ENCODE data around the gene PLEKHB1. TPM values are rescaled to one million over a fixed set of nuclear protein-coding genes. Genes with fewer than 3 reads are reported as not detected.
A peak's percentile ranks its signal among the peaks of the same experiment; 100 is the strongest.

PLEKHB1 gene, protein sequence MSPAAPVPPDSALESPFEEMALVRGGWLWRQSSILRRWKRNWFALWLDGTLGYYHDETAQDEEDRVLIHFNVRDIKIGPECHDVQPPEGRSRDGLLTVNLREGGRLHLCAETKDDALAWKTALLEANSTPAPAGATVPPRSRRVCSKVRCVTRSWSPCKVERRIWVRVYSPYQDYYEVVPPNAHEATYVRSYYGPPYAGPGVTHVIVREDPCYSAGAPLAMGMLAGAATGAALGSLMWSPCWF
- total RNA-seq (10 to 100 TPM; 26.5 to 33.8 TPM), total RNA-seq (13.7 to 14.9 reads per million in 2 donors)

DNA sequence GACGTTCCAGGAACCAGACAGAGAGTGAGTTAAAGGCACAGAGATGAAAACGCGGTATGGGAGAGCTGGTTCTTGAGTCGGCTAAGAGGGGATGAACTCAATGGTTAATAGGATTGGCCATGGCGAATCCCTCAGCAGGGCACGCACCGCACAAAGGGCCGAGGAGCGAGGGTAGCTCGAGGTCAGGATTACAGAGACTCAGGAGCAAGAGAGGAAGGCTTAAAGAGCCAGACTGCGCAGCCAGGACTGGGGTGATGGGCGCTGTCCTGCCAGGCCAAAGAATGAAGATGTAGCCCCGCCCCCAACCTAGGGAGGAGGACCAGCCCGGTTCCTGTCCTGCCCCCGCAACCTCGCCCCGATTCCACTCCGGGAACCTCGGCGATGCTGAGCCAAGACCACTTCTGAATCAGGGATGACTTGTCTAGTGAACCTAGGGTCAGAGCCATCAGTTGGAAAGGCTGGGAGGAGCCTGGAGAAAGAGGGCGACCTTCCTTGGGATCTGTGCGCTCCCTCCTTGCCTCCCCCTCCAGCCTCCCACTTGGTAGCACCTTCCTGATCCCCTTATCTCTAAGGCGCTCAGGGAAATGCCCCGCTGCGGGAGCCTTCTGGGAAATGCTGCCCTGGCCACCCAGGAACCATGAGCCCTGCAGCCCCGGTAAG, at the start of gene PLEKHB1:
Gene PLEKHB1, plus strand, starts transcription at position 610 of the 660 bp plus-strand sequence. Its CDS starts 28 bp downstream, at position 638.
- H3K4me1 Mint-ChIP-seq = peaks cover 23% of the 10 kb centered on the region
- H3K27me3 Mint-ChIP-seq = no peaks in the 10 kb centered on the region
- peak within 1 kb of the TSS; percentile 89 for H3K4me3 Mint-ChIP-seq
- no peak within 1 kb of the TSS for H3K27ac Mint-ChIP-seq
- DNase-seq = no peak
- H3K9me3 ChIP-seq (ENCODE audit: control insufficient read depth, low read length, poor library complexity, severe bottlenecking) = no peaks in the 10 kb centered on the region
- H3K36me3 Mint-ChIP-seq (ENCODE audit: low read depth) = no peaks in the 10 kb centered on the region
- ATAC-seq = no peak

DNA sequence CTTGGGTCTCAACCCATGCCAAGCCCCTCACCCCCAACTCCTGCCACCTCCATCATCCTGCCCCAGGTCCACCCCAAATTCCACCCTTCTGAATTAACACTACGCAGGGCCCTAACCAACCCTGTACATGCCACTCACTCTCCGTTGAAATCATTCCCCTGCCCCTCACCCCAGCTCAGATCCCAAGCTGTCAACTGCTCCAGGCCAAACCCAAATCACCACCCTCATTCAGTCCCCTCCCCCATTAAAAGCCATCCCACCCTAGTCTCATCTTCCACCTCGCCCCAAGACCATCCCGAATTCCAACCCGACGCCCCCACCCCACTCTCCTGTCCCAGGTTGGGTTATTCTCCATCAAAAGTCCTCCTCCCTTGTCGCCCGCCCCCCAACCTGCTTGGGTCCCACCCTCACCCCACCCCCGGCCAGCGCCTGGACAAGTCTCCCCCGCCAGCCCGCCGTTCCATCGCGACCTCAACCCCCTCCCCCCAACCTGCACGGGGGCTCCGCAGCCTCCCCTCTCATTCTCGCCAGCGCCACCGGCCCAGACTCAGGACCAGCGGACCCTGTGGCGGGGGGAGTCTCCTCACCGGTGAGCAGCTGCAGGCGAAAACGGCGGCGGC, 48.9 kb upstream of the PLEKHB1 start:
- peak overlapping the region; percentile 39 for H3K27ac Mint-ChIP-seq
- H3K36me3 Mint-ChIP-seq (ENCODE audit: low read depth) = no peaks in the 10 kb centered on the region
- peaks cover 29% of the 10 kb centered on the region for H3K4me1 Mint-ChIP-seq
- peak overlapping the region; percentile 89 for H3K4me3 Mint-ChIP-seq
- no peak for ATAC-seq
- no peaks in the 10 kb centered on the region for H3K9me3 ChIP-seq (ENCODE audit: control insufficient read depth, low read length, poor library complexity, severe bottlenecking)
- no peaks in the 10 kb centered on the region for H3K27me3 Mint-ChIP-seq
- no peak for DNase-seq

DNA sequence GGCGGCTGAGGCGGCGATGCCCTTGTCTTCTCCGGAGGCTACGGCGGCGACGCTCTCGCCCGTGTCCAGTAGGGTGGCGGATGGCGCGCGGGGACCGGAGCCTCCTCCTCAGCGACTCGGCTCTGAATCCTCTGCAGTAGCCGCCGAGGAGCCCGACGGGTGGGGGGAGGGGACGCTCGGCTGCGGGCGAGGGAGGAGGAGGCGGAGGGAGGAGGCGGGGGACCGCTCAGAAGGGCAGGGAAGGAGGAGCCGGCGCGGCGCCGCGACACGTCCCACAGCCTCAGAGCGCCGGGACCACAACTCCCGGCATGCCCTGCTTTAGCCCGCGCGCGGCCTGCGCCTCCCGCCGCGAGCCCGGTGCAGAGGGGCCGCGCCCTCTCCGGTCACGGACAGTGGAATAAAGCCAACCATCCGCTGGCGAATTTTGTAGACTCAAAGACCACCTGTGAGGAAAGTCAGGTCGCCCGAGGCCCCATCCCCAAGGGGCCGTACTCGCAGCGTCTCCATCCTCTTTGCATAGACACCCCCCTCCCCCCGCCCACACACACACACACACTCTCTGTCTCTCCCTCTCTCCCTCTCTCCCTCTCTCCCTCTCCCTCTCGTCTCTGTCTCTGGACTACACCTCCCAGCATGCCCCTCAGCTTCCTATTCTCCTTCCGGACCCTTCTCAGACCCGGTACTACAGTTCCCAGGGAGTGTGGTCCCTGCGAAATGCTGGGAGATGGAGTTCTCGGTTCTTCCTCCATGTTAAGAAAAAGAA, 48.2 kb upstream of the PLEKHB1 start, which contains the start of gene FAM168A:
Gene FAM168A, minus strand, starts transcription at position 157 of the 763 bp plus-strand sequence. CDS start 129,638 bp downstream, outside the sequence.
- no peaks in the 10 kb centered on the region for H3K9me3 ChIP-seq (ENCODE audit: control insufficient read depth, low read length, poor library complexity, severe bottlenecking)
- peak within 1 kb of the TSS; percentile 91 for H3K27ac Mint-ChIP-seq
- peaks cover 29% of the 10 kb centered on the region for H3K4me1 Mint-ChIP-seq
- ATAC-seq = peak; percentile 93
- peak within 1 kb of the TSS; percentile 89 for H3K4me3 Mint-ChIP-seq
- H3K27me3 Mint-ChIP-seq = no peaks in the 10 kb centered on the region
- no peaks in the 10 kb centered on the region for H3K36me3 Mint-ChIP-seq (ENCODE audit: low read depth)
- peak; percentile 81 to 93 (median 93) for DNase-seq

DNA sequence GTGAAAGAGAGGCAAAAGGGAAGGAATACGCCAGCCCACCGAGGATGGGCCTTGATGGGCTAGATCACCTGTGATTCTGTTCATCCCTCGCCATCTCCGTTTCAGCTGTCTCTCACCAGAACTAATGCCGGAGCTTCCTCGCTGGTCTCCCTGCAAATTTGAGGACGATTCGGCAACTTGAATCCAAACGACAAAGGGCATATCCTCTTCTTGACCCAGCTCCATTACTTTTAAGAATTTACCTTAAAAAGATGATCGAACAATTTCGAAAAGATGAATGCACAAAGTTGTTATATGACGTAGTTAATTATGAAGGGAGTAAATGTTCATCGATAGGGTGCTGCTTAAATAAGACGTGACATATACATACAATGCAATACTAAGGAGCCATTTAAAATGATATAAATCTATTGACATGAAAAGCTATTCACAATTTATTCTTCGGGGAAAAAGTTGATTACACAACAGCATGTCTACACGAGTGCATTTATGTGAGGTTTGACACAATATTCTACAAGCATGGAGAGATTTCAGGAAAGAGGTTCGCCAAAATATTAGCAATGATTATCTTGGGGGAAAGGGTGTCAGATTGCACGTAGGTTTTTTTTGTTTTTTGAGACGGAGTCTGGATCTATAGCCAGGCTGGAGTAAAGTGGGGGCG, 47.5 kb upstream of the PLEKHB1 start:
- no peak for ATAC-seq
- Mint-ChIP-seq H3K36me3 (ENCODE audit: low read depth) (no peaks in the 10 kb centered on the region), H3K27me3 (peaks cover 4% of the 10 kb centered on the region), H3K4me1 (peaks cover 29% of the 10 kb centered on the region), H3K27ac (peak overlapping the region; percentile 91), H3K4me3 (peak overlapping the region; percentile 89)
- no peak for DNase-seq
- no peaks in the 10 kb centered on the region for H3K9me3 ChIP-seq (ENCODE audit: control insufficient read depth, low read length, poor library complexity, severe bottlenecking)

DNA sequence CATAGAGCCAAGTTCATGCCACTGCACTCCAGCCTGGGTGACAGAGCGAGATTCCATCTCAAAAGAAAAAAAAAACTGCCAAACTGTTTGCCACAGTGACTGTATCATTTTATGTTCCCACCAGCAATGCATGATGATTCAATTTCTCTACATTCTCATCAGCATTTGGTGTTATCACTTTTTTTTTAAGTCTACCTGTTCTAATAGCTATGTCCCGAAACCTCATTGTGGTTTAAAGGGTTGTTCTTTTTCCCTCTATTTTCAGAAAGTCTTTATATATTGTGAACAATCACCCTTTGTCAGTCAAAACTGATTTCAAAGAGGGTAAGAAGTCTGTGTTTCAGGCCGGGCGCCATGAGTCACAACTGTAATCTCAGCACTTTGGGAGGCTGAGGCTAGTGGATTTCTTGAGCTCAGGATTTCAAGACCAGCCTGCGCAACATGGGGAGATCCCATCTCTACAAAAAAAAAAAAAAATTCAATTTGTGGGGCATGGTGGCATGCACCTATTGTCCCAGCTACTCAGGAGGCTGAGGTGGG, 33.7 kb upstream of the PLEKHB1 start:
- DNase-seq = no peak
- ATAC-seq = no peak
- no peaks in the 10 kb centered on the region for H3K9me3 ChIP-seq (ENCODE audit: control insufficient read depth, low read length, poor library complexity, severe bottlenecking)
- no peak overlapping the region for H3K4me3 Mint-ChIP-seq
- H3K4me1 Mint-ChIP-seq = peaks cover 4% of the 10 kb centered on the region
- H3K36me3 Mint-ChIP-seq (ENCODE audit: low read depth) = peaks cover 4% of the 10 kb centered on the region
- peaks cover 13% of the 10 kb centered on the region for H3K27me3 Mint-ChIP-seq
- H3K27ac Mint-ChIP-seq = no peak overlapping the region

DNA sequence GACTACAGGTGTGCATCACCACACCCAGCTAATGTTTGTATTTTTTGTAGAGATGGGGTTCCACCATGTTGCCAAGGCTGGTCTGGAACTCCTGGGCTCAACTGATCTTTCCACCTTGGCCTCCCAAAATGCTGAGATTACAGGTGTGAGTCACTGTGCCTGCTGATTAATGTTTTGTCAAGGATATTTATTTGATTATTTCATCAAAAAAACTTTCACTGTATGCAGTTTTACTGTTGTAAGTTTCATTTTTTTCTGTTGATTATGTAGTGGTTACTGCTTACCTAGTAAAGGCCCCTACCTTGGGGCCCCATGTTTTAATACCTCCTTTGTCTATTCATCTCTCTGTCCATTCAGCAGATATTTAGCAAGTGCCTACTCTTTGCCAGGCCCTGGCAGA, 31.8 kb upstream of the PLEKHB1 start:
- no peaks in the 10 kb centered on the region for H3K9me3 ChIP-seq (ENCODE audit: control insufficient read depth, low read length, poor library complexity, severe bottlenecking)
- Mint-ChIP-seq H3K27ac (peak overlapping the region; percentile 54), H3K4me1 (peaks cover 4% of the 10 kb centered on the region), H3K27me3 (peaks cover 10% of the 10 kb centered on the region), H3K36me3 (ENCODE audit: low read depth) (peaks cover 4% of the 10 kb centered on the region), H3K4me3 (no peak overlapping the region)
- ATAC-seq = no peak
- DNase-seq = no peak

DNA sequence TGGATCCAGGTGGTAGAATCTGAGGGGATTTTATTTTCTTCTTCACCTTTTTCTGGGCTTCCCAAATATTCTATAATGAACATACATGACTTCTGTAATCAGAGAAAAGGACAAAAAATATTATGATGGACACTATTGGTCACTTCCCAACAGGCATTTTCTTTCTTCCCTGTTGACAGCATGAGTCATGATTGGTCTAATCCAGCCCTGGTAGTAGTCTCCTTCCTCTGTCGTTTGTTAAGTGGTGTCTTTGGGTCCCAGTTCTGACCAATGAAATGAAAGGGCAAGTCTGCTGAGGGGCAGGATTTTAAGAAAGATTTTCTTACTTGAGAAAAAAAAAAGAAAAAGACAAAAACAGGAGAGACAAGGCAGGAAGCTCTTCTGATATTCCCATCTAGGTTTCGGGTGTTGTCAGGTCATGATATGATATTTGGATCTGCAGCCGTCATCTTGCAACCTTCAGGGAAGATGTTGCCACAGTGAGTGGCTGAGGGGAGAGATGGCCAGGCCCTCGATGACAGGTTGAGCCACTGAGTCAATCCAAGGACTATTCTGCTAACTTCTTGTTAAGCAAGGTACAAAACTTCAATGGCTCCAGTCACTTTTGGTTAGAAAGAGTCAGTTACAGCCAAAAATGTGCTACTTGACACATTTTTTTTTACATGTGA, 23.3 kb upstream of the PLEKHB1 start:
- no peak overlapping the region for H3K4me3 Mint-ChIP-seq
- no peak for ATAC-seq
- peaks cover 3% of the 10 kb centered on the region for H3K4me1 Mint-ChIP-seq
- H3K27ac Mint-ChIP-seq = no peak overlapping the region
- H3K36me3 Mint-ChIP-seq (ENCODE audit: low read depth) = no peaks in the 10 kb centered on the region
- no peaks in the 10 kb centered on the region for H3K9me3 ChIP-seq (ENCODE audit: control insufficient read depth, low read length, poor library complexity, severe bottlenecking)
- no peak for DNase-seq
- H3K27me3 Mint-ChIP-seq = peaks cover 33% of the 10 kb centered on the region

DNA sequence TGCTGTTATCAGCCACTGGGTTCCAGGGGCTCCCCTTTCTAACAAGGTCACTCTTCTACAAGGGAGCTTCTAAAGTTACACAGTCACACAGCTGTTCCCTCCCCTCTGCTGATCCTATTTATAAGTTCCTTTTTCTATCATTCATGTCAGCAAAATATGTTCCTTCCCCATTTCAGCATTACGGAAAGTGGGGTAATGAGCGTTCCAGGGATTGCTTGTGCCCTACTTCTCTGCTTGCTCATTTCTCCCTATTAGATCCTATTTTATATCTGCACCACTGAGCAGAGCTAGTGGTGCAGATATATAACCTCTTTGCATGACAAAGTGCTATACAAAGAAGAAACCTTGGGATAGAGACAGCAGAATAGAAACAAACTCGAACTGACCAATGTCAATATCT, 22.7 kb upstream of the PLEKHB1 start:
- DNase-seq = no peak
- no peak overlapping the region for H3K4me3 Mint-ChIP-seq
- H3K4me1 Mint-ChIP-seq = peaks cover 3% of the 10 kb centered on the region
- H3K36me3 Mint-ChIP-seq (ENCODE audit: low read depth) = no peaks in the 10 kb centered on the region
- peaks cover 33% of the 10 kb centered on the region for H3K27me3 Mint-ChIP-seq
- no peaks in the 10 kb centered on the region for H3K9me3 ChIP-seq (ENCODE audit: control insufficient read depth, low read length, poor library complexity, severe bottlenecking)
- ATAC-seq = no peak
- no peak overlapping the region for H3K27ac Mint-ChIP-seq

DNA sequence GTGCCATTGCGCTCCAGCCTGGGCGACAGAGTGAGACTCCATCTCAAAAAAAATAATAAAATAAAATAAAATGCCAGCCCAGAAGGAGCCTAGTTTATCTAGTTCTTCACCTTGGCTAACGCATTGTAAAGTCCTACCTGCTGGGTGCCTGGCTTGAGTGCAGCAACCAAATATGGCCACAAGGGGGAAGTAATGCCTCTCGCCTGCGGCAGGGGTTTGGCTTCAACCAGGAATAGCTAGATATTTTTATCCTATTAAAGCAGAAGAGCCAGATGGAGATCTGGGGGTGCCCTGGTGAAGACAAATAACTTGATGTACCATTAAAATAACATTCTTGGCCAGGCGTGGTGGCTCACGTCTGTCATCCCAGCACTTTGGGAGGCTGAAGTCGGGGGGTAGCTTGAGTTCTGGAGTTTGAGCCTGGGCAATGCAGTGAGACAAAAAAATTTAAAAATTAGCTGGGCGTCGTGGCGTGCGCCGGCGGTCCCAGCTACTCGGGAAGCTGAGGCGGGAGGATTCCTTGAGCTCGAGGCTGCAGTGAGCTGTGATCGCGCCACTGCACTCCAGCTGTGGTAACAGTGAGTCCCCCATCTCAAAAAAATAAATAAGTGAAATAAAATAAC, 20.6 kb upstream of the PLEKHB1 start:
- H3K9me3 ChIP-seq (ENCODE audit: control insufficient read depth, low read length, poor library complexity, severe bottlenecking) = no peaks in the 10 kb centered on the region
- H3K27me3 Mint-ChIP-seq = peaks cover 28% of the 10 kb centered on the region
- no peaks in the 10 kb centered on the region for H3K36me3 Mint-ChIP-seq (ENCODE audit: low read depth)
- no peak overlapping the region for H3K4me3 Mint-ChIP-seq
- H3K27ac Mint-ChIP-seq = no peak overlapping the region
- peaks cover 3% of the 10 kb centered on the region for H3K4me1 Mint-ChIP-seq
- DNase-seq (peak; percentile 44 to 59 (median 50)), ATAC-seq (peak; percentile 92)

DNA sequence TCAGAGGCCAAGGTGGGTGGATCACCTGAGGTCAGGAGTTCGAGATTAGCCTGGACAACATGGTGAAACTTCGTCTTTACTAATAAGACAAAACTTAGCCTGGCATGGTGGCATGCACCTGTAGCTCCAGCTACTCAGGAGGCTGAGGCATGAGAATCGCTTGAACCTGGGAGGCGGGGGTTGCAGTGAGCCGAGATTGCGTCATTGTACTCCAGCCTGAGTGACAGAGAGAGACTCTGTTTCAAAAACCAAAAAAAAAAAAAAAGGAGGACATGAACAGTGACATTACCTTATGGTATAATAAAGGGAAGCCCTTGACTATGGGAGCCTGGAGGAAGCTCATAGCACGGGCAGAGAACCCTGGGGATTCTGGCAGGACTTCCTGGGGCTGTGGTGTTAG, 16.5 kb upstream of the PLEKHB1 start:
- ATAC-seq (no peak), DNase-seq (no peak)
- H3K27ac Mint-ChIP-seq = no peak overlapping the region
- H3K9me3 ChIP-seq (ENCODE audit: control insufficient read depth, low read length, poor library complexity, severe bottlenecking) = no peaks in the 10 kb centered on the region
- H3K36me3 Mint-ChIP-seq (ENCODE audit: low read depth) = no peaks in the 10 kb centered on the region
- peaks cover 3% of the 10 kb centered on the region for H3K27me3 Mint-ChIP-seq
- H3K4me3 Mint-ChIP-seq = no peak overlapping the region
- H3K4me1 Mint-ChIP-seq = peaks cover 5% of the 10 kb centered on the region

DNA sequence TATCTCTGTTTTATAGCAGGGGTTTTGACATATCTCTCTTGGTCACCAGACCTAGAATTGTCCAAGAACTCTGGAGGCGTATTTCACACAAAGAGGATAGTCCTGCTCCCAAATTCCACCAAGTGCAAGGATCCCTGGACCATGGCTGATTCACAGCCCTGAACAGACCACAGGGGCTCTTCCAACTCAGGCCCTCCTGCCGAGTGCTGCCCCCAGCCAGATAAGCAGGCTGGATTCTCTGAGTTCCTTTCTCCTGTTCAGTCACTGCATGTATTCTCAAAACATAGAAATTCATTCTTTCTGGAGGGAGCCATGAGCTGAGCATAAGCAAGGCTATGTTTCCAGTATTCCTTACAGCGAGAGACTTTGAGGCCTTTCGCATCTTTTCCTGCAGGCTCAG, 13.4 kb upstream of the PLEKHB1 start:
- DNase-seq (no peak), ATAC-seq (no peak)
- Mint-ChIP-seq H3K27ac (no peak overlapping the region), H3K27me3 (no peaks in the 10 kb centered on the region), H3K36me3 (ENCODE audit: low read depth) (no peaks in the 10 kb centered on the region), H3K4me3 (no peak overlapping the region), H3K4me1 (peaks cover 2% of the 10 kb centered on the region)
- no peaks in the 10 kb centered on the region for H3K9me3 ChIP-seq (ENCODE audit: control insufficient read depth, low read length, poor library complexity, severe bottlenecking)

DNA sequence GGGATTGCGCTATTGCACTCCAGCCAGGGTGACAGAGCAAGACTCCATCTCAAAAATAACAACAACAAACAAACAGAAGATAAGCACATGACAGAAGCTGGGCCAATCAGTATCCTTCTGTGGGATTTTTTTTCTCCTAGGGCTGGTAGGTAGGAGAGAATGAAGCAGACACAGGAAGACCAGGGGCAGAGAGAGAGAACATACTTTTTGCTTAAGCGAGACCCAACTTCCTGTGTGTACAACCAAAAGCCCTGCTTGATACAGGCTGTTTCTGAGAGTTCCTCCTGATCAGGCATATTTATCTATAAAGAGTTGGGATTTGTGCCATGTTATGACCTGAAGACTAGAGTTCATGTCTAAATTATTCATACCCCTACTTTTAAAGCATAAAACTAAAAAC, 12.4 kb upstream of the PLEKHB1 start:
- H3K9me3 ChIP-seq (ENCODE audit: control insufficient read depth, low read length, poor library complexity, severe bottlenecking) = no peaks in the 10 kb centered on the region
- H3K4me1 Mint-ChIP-seq = peaks cover 2% of the 10 kb centered on the region
- no peak for DNase-seq
- no peak overlapping the region for H3K27ac Mint-ChIP-seq
- ATAC-seq = no peak
- no peaks in the 10 kb centered on the region for H3K36me3 Mint-ChIP-seq (ENCODE audit: low read depth)
- no peak overlapping the region for H3K4me3 Mint-ChIP-seq
- no peaks in the 10 kb centered on the region for H3K27me3 Mint-ChIP-seq

Data from T-helper 17 cell (primary cell).